Measurements from ENCODE around the gene SYNPR. TPM values are rescaled to one million over a fixed set of nuclear protein-coding genes. Genes with fewer than 3 reads are reported as not detected.

Gene SYNPR
- total RNA-seq, 1 experiment from 2014 or later: not detected

DNA sequence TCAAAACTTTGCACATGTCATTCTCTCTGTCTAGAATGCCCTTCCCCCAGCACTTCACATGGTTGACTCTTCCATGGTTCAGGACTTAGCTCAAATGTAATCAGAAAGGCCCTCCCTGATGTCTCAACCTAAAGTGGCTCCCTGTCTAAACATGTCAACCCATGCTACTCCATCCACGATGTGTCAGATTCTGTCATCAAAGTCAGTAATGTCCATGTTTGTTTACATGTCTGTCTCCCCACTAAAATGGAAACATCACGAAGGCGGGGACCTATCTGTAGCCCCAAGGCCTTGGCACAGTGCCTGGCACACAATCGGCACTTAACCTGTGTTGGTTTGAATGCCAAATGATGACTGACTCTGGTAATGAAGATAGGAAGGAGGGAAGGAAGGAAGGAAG, 353.6 kb downstream of the SYNPR start:
- Histone ChIP-seq H3K9ac (ENCODE audit: low read length) (no peak overlapping the region), H4K20me1 (ENCODE audit: low read length) (no peaks in the 10 kb centered on the region), H3K4me1 (ENCODE audit: insufficient read depth, low read length) (no peaks in the 10 kb centered on the region), H3K9me3 (ENCODE audit: low read length) (no peaks in the 10 kb centered on the region), H3K9me2 (replicated peaks; ENCODE audit: low read length) (no peaks in the 10 kb centered on the region), H3K79me2 (ENCODE audit: low read length) (no peaks in the 10 kb centered on the region), H3K36me3 (ENCODE audit: low read depth, low read length) (no peaks in the 10 kb centered on the region), H3K4me2 (ENCODE audit: low read length) (no peak overlapping the region), H3K27me3 (ENCODE audit: low read length) (no peaks in the 10 kb centered on the region), H3F3A (ENCODE audit: low read length, unreplicated experiment) (no peaks in the 10 kb centered on the region), H3K4me3 (ENCODE audit: low read length) (no peak overlapping the region), H2AFZ (ENCODE audit: low read length) (no peak overlapping the region), H3K27ac (ENCODE audit: low read length) (no peak overlapping the region)
- no peak for ATAC-seq
- intact Hi-C loops (cut with micrococcal nuclease): no loop called here
- no peak for DNase-seq
- no TSS peak for BruUV-seq (replicated peaks)
- TF ChIP-seq EZH2 (IDR thresholded peaks at IDR 0.05; ENCODE audit: low read length, unreplicated experiment) (no peak), EZH2phosphoT487 (IDR thresholded peaks at IDR 0.05; ENCODE audit: borderline replicate concordance, low read length) (no peak), CTCF (conservative IDR thresholded peaks at IDR 0.05; ENCODE audit: low read depth, low read length) (no peak)
- ChIA-PET POLR2A (ENCODE audit: unreplicated experiment) (no interaction called here), CTCF (no interaction called here)

- no peak for ATAC-seq
- no peak for TF ChIP-seq EZH2phosphoT487 (IDR thresholded peaks at IDR 0.05; ENCODE audit: borderline replicate concordance, low read length)
- no peak for TF ChIP-seq EZH2 (IDR thresholded peaks at IDR 0.05; ENCODE audit: low read length, unreplicated experiment)
- TF ChIP-seq CTCF (conservative IDR thresholded peaks at IDR 0.05; ENCODE audit: low read depth, low read length): no peak
- BruUV-seq (replicated peaks): no TSS peak
- H3K4me2 ChIP-seq (ENCODE audit: low read length): no peak overlapping the region
- no peaks in the 10 kb centered on the region for H3K9me2 ChIP-seq (replicated peaks; ENCODE audit: low read length)
- H2AFZ ChIP-seq (ENCODE audit: low read length): no peak overlapping the region
- H4K20me1 ChIP-seq (ENCODE audit: low read length): no peaks in the 10 kb centered on the region
- no peaks in the 10 kb centered on the region for H3F3A ChIP-seq (ENCODE audit: low read length, unreplicated experiment)
- no peaks in the 10 kb centered on the region for H3K27me3 ChIP-seq (ENCODE audit: low read length)
- intact Hi-C loops (cut with micrococcal nuclease): no loop called here
- H3K4me1 ChIP-seq (ENCODE audit: insufficient read depth, low read length): no peaks in the 10 kb centered on the region
- H3K27ac ChIP-seq (ENCODE audit: low read length): no peak overlapping the region
- ChIA-PET CTCF (no interaction called here), POLR2A (ENCODE audit: unreplicated experiment) (no interaction called here)
- H3K36me3 ChIP-seq (ENCODE audit: low read depth, low read length): no peaks in the 10 kb centered on the region
- no peaks in the 10 kb centered on the region for H3K9me3 ChIP-seq (ENCODE audit: low read length)
- DNase-seq: no peak
- H3K79me2 ChIP-seq (ENCODE audit: low read length): no peaks in the 10 kb centered on the region
- H3K9ac ChIP-seq (ENCODE audit: low read length): no peak overlapping the region
- H3K4me3 ChIP-seq (ENCODE audit: low read length): no peak overlapping the region
Observed at GRCh38 chr3:63635186-63635585, 357.1 kb downstream of the SYNPR start.

DNA sequence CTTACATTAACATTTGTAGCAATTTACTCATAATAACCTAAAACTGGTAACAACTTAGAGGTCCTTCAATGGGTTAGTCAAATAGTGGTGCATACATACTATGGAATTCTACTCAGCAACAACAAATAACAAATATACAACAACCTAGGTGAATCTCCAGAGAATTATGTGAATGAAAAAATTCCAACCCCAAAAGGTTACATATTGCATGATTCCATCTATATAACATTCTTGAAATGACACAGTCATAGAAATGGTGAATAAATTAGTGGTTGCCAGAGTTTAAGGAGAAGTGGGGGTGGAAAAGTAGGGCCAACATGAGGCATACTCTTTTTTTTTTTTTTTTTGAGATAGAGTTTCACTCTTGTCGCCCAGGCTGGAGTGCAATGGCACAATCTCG, 361.7 kb downstream of the SYNPR start:
- BruUV-seq (replicated peaks): no TSS peak
- no peak overlapping the region for H3K27ac ChIP-seq (ENCODE audit: low read length)
- H4K20me1 ChIP-seq (ENCODE audit: low read length): no peaks in the 10 kb centered on the region
- ChIA-PET CTCF (no interaction called here), POLR2A (ENCODE audit: unreplicated experiment) (no interaction called here)
- no peaks in the 10 kb centered on the region for H3F3A ChIP-seq (ENCODE audit: low read length, unreplicated experiment)
- no peaks in the 10 kb centered on the region for H3K9me2 ChIP-seq (replicated peaks; ENCODE audit: low read length)
- intact Hi-C loops (cut with micrococcal nuclease): no loop called here
- H3K4me1 ChIP-seq (ENCODE audit: insufficient read depth, low read length): no peaks in the 10 kb centered on the region
- no peak for DNase-seq
- peaks cover 4% of the 10 kb centered on the region; the same call in 1 of the 2 replicates for H3K27me3 ChIP-seq (ENCODE audit: low read length)
- TF ChIP-seq EZH2 (IDR thresholded peaks at IDR 0.05; ENCODE audit: low read length, unreplicated experiment) (no peak), CTCF (conservative IDR thresholded peaks at IDR 0.05; ENCODE audit: low read depth, low read length) (no peak), EZH2phosphoT487 (IDR thresholded peaks at IDR 0.05; ENCODE audit: borderline replicate concordance, low read length) (no peak)
- no peaks in the 10 kb centered on the region for H3K9me3 ChIP-seq (ENCODE audit: low read length)
- H2AFZ ChIP-seq (ENCODE audit: low read length): no peak overlapping the region
- no peaks in the 10 kb centered on the region for H3K36me3 ChIP-seq (ENCODE audit: low read depth, low read length)
- ATAC-seq: no peak
- no peak overlapping the region for H3K4me2 ChIP-seq (ENCODE audit: low read length)
- no peaks in the 10 kb centered on the region for H3K79me2 ChIP-seq (ENCODE audit: low read length)
- H3K9ac ChIP-seq (ENCODE audit: low read length): no peak overlapping the region
- H3K4me3 ChIP-seq (ENCODE audit: low read length): no peak overlapping the region

All from PC-3 (cell line).